ENCODE measurements around the gene ZBTB38.

ZBTB38 gene

GRCh38 chr3:141338881-141339280, 29.4 kb upstream of the ZBTB38 start:
- FAIRE-seq (no peak), DNase-seq (ENCODE audit: insufficient read length, low spot score) (no peak)

GRCh38 chr3:141341536-141341935, 26.8 kb upstream of the ZBTB38 start:
- FAIRE-seq (peak; percentile 44), DNase-seq (ENCODE audit: insufficient read length, low spot score) (no peak)

GRCh38 chr3:141342386-141342785, 25.9 kb upstream of the ZBTB38 start:
- no peak for FAIRE-seq
- DNase-seq (ENCODE audit: insufficient read length, low spot score), result no peak

- FAIRE-seq, result no peak
Measured at GRCh38 chr3:141343077-141343476, 25.2 kb upstream of the ZBTB38 start.

GRCh38 chr3:141343865-141344271, 24.4 kb upstream of the ZBTB38 start:
- no peak for FAIRE-seq
- no peak for DNase-seq (ENCODE audit: insufficient read length, low spot score)

More at GRCh38 chr3:141343077-141343476, 25.2 kb upstream of the ZBTB38 start:
- DNase-seq (ENCODE audit: insufficient read length, low spot score), result no peak

GRCh38 chr3:141345528-141345927, 22.8 kb upstream of the ZBTB38 start:
- no peak for DNase-seq (ENCODE audit: insufficient read length, low spot score)
- no peak for FAIRE-seq

GRCh38 chr3:141346007-141346406, 22.3 kb upstream of the ZBTB38 start:
- no peak for FAIRE-seq
- no peak for DNase-seq (ENCODE audit: insufficient read length, low spot score)

GRCh38 chr3:141346418-141346817, 21.9 kb upstream of the ZBTB38 start:
- DNase-seq (ENCODE audit: insufficient read length, low spot score) (no peak), FAIRE-seq (no peak)

GRCh38 chr3:141346839-141347238, 21.5 kb upstream of the ZBTB38 start:
- DNase-seq (ENCODE audit: insufficient read length, low spot score) (no peak), FAIRE-seq (no peak)

- FAIRE-seq, result no peak
- DNase-seq (ENCODE audit: insufficient read length, low spot score), result no peak
Measured at GRCh38 chr3:141348837-141349236, 19.5 kb upstream of the ZBTB38 start.

- FAIRE-seq (no peak), DNase-seq (ENCODE audit: insufficient read length, low spot score) (no peak)
Measured at GRCh38 chr3:141349711-141350110, 18.6 kb upstream of the ZBTB38 start.

- FAIRE-seq (no peak), DNase-seq (ENCODE audit: insufficient read length, low spot score) (no peak)
Measured at GRCh38 chr3:141350666-141351065, 17.6 kb upstream of the ZBTB38 start.

GRCh38 chr3:141352262-141352984, 15.9 kb upstream of the ZBTB38 start:
- DNase-seq (ENCODE audit: insufficient read length, low spot score) (no peak), FAIRE-seq (no peak)

GRCh38 chr3:141353652-141354495, 14.4 kb upstream of the ZBTB38 start:
- DNase-seq (ENCODE audit: insufficient read length, low spot score), result no peak
- FAIRE-seq, result no peak

GRCh38 chr3:141354517-141354916, 13.8 kb upstream of the ZBTB38 start:
- no peak for FAIRE-seq
- DNase-seq (ENCODE audit: insufficient read length, low spot score), result no peak

- DNase-seq (ENCODE audit: insufficient read length, low spot score) (no peak), FAIRE-seq (no peak)
Measured at GRCh38 chr3:141355242-141355641, 13.1 kb upstream of the ZBTB38 start.

GRCh38 chr3:141356046-141356445, 12.3 kb upstream of the ZBTB38 start:
- DNase-seq (ENCODE audit: insufficient read length, low spot score), result no peak
- no peak for FAIRE-seq

GRCh38 chr3:141360888-141361598, 7.3 kb upstream of the ZBTB38 start:
- DNase-seq (ENCODE audit: insufficient read length, low spot score), result peak; percentile 56
- peak; percentile 80 for FAIRE-seq

- no peak for FAIRE-seq
- DNase-seq (ENCODE audit: insufficient read length, low spot score), result no peak
Measured at GRCh38 chr3:141362736-141363135, 5.6 kb upstream of the ZBTB38 start.

GRCh38 chr3:141365201-141365600, 3.1 kb upstream of the ZBTB38 start:
- DNase-seq (ENCODE audit: insufficient read length, low spot score) (no peak), FAIRE-seq (no peak)

- DNase-seq (ENCODE audit: insufficient read length, low spot score), result no peak
Measured at GRCh38 chr3:141366285-141367037, 1.8 kb upstream of the ZBTB38 start.

More at GRCh38 chr3:141366285-141367037, 1.8 kb upstream of the ZBTB38 start:
- FAIRE-seq, result no peak

Data from GM19239 (cell line).